WERI-Rb-1 (cell line): Measurements from ENCODE around the gene PCDHGC4.

ENCODE experiments used
- DNase-seq: peaks from one replicate; pipeline ENCODE4 v3.0.0-alpha.2; 2020
- H3K27ac ChIP-seq: fragments of 250-450 bp; sonication (Bioruptor Pico); 2 replicates; pipeline ENCODE4 v1.5.1; 2020; ENCODE audit warnings: mild to moderate bottlenecking, moderate library complexity
- H3K27me3 ChIP-seq: fragments of 250-450 bp; sonication (Bioruptor Pico); 2 replicates; pipeline ENCODE4 v1.5.1; 2021; ENCODE audit warnings: mild to moderate bottlenecking, low read depth, moderate library complexity; ENCODE audit not compliant: insufficient read depth, severe bottlenecking
- H3K36me3 ChIP-seq: fragments of 250-450 bp; sonication (Bioruptor Pico); 2 replicates; pipeline ENCODE4 v1.5.1; 2020; ENCODE audit warnings: mild to moderate bottlenecking, moderate library complexity
- H3K4me3 ChIP-seq: 2 replicates; pipeline ENCODE4 v1.5.1; 2011; ENCODE audit warnings: low read depth, mild to moderate bottlenecking, control low read depth, low read length
- H3K9me3 ChIP-seq: fragments of 250-450 bp; sonication (Bioruptor Pico); 2 replicates; pipeline ENCODE4 v1.5.1; 2021; ENCODE audit warnings: mild to moderate bottlenecking, moderate library complexity; ENCODE audit not compliant: severe bottlenecking
- CTCF ChIP-seq: IDR thresholded peaks from 2 replicates; pipeline ENCODE4 v1.5.1; 2011; ENCODE audit warnings: low read depth, mild to moderate bottlenecking, control low read depth, inconsistent platforms, low read length

PCDHGC4 gene

GRCh38 chr5:141465351-141465750 is 19.5 kb upstream of the PCDHGC4 start:
- Histone ChIP-seq H3K4me3 (no peak overlapping the region), H3K36me3 (no peaks in the 10 kb centered on the region), H3K27me3 (no peaks in the 10 kb centered on the region), H3K27ac (no peak overlapping the region), H3K9me3 (no peaks in the 10 kb centered on the region)
- no peak for TF ChIP-seq CTCF
- DNase-seq: no peak

- Histone ChIP-seq H3K27ac (no peak within 1 kb of the TSS), H3K27me3 (no peaks in the 10 kb centered on the region), H3K9me3 (peaks cover 6% of the 10 kb centered on the region), H3K4me3 (peak within 1 kb of the TSS; percentile 58), H3K36me3 (no peaks in the 10 kb centered on the region)
- TF ChIP-seq CTCF: peak; percentile 36; the same call in 1 of the 2 replicates
- peak; percentile 80 for DNase-seq
These were observed 9.2 kb upstream of the PCDHGC4 start, which contains the start of gene PCDHGC3 for GRCh38 chr5:141475625-141476131. Gene PCDHGC3 (plus strand): TSS chr5:141475966. CDS start chr5:141476117, 151 bp downstream.

GRCh38 chr5:141476132-141476911 is 8.5 kb upstream of the PCDHGC4 start:
- no peak for TF ChIP-seq CTCF
- Histone ChIP-seq H3K9me3 (peaks cover 6% of the 10 kb centered on the region), H3K4me3 (peak overlapping the region; percentile 58), H3K27ac (no peak overlapping the region), H3K36me3 (no peaks in the 10 kb centered on the region), H3K27me3 (no peaks in the 10 kb centered on the region)
- no peak for DNase-seq

- no peak for TF ChIP-seq CTCF
- Histone ChIP-seq H3K27me3 (no peaks in the 10 kb centered on the region), H3K9me3 (peaks cover 6% of the 10 kb centered on the region), H3K4me3 (no peak overlapping the region), H3K36me3 (no peaks in the 10 kb centered on the region), H3K27ac (no peak overlapping the region)
- no peak for DNase-seq
These were observed 7.7 kb upstream of the PCDHGC4 start for GRCh38 chr5:141477044-141477575.

GRCh38 chr5:141477815-141478214 is 7.0 kb upstream of the PCDHGC4 start:
- no peaks in the 10 kb centered on the region for H3K27me3 ChIP-seq
- H3K4me3 ChIP-seq: no peak overlapping the region
- no peak overlapping the region for H3K27ac ChIP-seq
- peaks cover 6% of the 10 kb centered on the region for H3K9me3 ChIP-seq
- no peak for DNase-seq
- TF ChIP-seq CTCF: no peak
- no peaks in the 10 kb centered on the region for H3K36me3 ChIP-seq
